HFF-Myc (cell line): ENCODE data around the gene GALNT10.
A peak's percentile ranks its signal among the peaks of the same experiment; 100 is the strongest.

ENCODE experiments used
- DNase-seq: peaks from one replicate; pipeline ENCODE4 v3.0.0-alpha.2; 2011; ENCODE audit warnings: low read depth; ENCODE audit errors: extremely low read depth
- H3K4me3 ChIP-seq: replicated peaks from 2 replicates; pipeline ENCODE4 v1.5.1; 2011; ENCODE audit warnings: low read depth, mild to moderate bottlenecking, control low read depth, low read length
- TF ChIP-seq, protein P1 (sequence below): IDR thresholded peaks from 2 replicates; pipeline ENCODE4 v1.5.1; 2012; ENCODE audit warnings: mild to moderate bottlenecking, low read depth, low read length, control low read depth; ENCODE audit errors: missing control alignments

Gene GALNT10

DNA sequence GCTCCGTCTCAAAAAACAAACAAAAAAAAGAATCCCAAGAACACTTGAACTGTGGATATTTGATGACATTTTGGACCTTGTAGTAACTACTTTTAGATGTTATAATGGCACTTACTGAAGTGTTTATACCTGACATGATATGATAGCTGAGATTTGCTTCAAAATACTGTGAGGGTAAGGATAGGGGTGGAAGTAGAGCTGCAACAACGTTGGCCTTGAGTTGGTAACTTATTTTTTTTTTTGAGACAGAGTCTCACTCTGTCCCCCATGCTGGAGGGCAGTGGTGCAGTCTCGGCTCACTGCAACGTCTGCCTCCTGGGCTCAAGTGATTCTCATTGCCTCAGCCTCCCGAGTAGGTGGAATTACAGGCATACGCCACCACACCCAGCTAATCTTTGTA lies 224.6 kb downstream of the GALNT10 start:
- DNase-seq = no peak
- TF ChIP-seq, protein P1, sequence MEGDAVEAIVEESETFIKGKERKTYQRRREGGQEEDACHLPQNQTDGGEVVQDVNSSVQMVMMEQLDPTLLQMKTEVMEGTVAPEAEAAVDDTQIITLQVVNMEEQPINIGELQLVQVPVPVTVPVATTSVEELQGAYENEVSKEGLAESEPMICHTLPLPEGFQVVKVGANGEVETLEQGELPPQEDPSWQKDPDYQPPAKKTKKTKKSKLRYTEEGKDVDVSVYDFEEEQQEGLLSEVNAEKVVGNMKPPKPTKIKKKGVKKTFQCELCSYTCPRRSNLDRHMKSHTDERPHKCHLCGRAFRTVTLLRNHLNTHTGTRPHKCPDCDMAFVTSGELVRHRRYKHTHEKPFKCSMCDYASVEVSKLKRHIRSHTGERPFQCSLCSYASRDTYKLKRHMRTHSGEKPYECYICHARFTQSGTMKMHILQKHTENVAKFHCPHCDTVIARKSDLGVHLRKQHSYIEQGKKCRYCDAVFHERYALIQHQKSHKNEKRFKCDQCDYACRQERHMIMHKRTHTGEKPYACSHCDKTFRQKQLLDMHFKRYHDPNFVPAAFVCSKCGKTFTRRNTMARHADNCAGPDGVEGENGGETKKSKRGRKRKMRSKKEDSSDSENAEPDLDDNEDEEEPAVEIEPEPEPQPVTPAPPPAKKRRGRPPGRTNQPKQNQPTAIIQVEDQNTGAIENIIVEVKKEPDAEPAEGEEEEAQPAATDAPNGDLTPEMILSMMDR = no peak
- no peak overlapping the region for H3K4me3 ChIP-seq

DNA sequence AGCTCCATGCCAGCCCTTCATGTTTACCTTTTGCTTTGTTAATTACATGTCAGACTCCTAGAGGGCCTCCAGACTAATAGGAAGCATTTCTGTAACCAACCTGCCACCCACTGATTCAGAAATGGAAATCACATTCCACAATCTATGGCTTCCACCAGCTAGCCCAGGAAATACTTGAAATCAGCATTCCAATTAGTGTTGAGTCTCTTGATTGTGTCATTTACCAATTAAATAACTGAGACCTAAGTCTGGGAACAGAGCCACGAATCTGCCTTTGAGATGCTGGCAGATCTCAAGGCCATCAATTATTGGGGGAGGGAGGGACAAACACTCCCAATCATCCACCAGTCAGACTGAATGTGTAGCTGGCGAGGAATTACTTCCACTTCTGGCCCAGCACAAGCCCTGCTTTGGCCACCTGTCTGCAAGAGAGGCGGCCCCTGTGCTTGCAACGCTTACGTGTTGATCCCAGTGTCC lies 227.8 kb downstream of the GALNT10 start:
- TF ChIP-seq, protein P1 = no peak
- no peak overlapping the region for H3K4me3 ChIP-seq
- no peak for DNase-seq

DNA sequence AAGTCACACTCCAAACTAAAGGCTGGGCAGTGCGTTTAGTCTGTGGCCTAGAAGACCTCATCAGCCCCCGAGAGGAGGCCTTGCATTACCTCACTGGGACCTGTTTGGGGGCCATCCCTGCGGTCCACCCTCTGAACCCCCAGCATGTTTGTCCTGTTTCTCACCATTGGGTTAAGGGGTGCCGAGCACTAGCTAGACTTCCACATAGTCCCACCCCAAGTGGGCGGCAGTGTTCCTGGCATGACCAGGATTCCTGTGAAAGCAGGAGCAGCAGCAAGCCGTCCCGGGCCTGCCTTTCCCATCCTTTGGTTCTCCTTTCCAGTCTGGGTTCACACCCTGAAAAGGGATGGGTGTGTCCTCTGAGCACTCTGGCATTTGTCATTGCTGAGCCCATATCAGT lies 228.7 kb downstream of the GALNT10 start:
- no peak for DNase-seq
- H3K4me3 ChIP-seq = no peak overlapping the region
- TF ChIP-seq, protein P1 = no peak

DNA sequence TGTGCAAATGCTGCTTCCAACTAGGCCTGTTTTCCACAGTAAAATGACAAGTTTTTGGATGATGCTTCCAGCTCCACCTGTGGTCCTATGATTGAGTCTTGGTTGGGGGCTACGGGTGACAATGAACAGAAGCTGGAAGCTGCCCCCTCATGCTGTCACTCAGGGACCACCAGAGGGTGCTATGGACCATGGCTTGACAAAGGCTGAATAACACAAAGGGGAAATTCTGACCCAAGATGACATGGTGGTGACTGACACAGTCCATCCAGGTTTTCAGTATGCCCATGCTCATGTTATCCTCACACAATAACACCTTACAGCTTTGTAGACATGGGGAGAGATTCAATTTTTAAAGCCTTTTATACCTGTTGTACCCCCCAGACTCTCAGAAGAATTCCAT lies 231.3 kb downstream of the GALNT10 start:
- TF ChIP-seq, protein P1 = peak; percentile 74
- no peak overlapping the region for H3K4me3 ChIP-seq
- DNase-seq = no peak

DNA sequence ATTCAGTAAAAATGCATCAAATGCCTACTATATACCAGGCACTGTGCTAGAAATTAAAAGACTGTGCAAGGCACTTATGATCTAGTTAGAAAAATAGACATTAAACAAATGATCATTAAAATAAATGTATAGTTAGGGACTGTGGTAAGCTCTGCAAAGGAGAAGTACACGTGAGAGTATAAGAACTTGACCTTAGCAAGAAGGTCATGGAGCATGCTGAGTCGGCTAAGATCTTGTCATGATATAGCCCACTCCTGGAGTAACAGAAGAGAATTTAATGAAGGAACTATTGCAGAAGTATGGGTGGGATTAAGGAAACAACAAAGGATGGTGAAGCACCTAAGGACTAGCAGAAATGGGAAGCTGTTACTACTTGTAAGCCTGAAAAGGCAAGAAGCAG lies 231.8 kb downstream of the GALNT10 start:
- no peak for DNase-seq
- H3K4me3 ChIP-seq = no peak overlapping the region
- TF ChIP-seq, protein P1 = no peak

DNA sequence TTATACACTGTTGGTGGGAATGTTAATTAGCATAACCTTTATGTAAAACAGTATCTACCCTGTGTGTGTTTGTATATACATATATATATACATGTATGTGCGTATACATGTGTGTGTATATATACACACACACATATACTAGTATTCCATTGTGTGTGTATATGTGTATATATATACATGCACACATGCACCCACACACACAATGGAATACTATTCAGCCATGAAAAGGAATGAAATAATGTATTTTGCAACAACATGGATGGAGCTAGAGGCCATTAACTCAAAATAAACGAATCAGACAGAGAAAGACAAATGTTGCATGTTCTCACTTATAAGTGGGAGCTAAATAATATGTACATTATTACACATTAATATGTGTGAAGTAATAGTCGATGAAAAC lies 237.7 kb downstream of the GALNT10 start:
- TF ChIP-seq, protein P1 = no peak
- DNase-seq = no peak
- no peak overlapping the region for H3K4me3 ChIP-seq

DNA sequence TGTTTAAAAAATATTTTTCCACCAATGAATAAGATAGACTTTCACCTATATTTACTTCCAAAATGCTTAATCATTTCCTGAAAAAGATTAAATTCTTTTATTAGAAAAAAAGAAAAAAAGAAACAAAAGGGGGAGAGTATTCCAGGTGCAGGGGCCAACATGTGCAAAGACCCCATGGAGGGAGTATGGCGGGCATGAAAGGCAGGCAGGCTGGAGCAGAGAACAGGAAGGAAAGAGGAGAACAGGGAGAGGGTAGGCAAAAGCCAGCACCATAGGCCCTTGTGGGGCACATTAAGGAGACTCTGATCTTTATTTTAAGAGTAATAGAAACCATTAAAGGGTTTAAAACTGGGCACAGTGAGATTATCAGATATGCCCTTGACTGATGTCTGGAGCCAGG lies 238.8 kb downstream of the GALNT10 start:
- DNase-seq = no peak
- no peak overlapping the region for H3K4me3 ChIP-seq
- TF ChIP-seq, protein P1 = no peak
